Liver (tissue), 9 donors: ENCODE results near the gene NCAPD2. TPM values are rescaled to one million over a fixed set of nuclear protein-coding genes. Genes with fewer than 3 reads are reported as not detected.

ENCODE experiments used
- DNase-seq: peaks from one replicate; pipeline ENCODE4 v3.0.0-alpha.2; 2017; ENCODE audit warnings: low spot score
- H3K27ac ChIP-seq, 2 donors: one replicate each; pipeline ENCODE4 v1.7.0; 2013; ENCODE audit warnings: inconsistent platforms in 2 of 2, low read length in 2 of 2, control low read depth in 1 of 2, low read depth in 1 of 2, mild to moderate bottlenecking in 1 of 2
- H3K27me3 ChIP-seq, 4 donors: one replicate each; pipeline versions ENCODE4 v1.6.1 to v1.7.0; 2013; ENCODE audit warnings: low read length in 3 of 4, inconsistent platforms in 1 of 4, mild to moderate bottlenecking in 1 of 4, moderate library complexity in 1 of 4; ENCODE audit not compliant: control insufficient read depth in 4 of 4, insufficient read depth in 4 of 4
- H3K36me3 ChIP-seq, 4 donors: one replicate each; pipeline versions ENCODE4 v1.6.1 to v1.7.0; 2013; ENCODE audit warnings: low read length in 3 of 4, mild to moderate bottlenecking in 3 of 4, low read depth in 1 of 4, moderate library complexity in 1 of 4; ENCODE audit not compliant: control insufficient read depth in 4 of 4, insufficient read depth in 3 of 4
- H3K4me1 ChIP-seq, 4 donors: one replicate each; pipeline versions ENCODE4 v1.6.1 to v1.7.0; 2013; ENCODE audit warnings: low read length in 3 of 4, mild to moderate bottlenecking in 3 of 4, moderate library complexity in 1 of 4; ENCODE audit not compliant: control insufficient read depth in 4 of 4, insufficient read depth in 4 of 4
- H3K4me3 ChIP-seq, 3 donors: one replicate each; pipeline versions ENCODE4 v1.6.1 to v1.7.0; 2013; ENCODE audit warnings: low read length in 3 of 3, control low read depth in 1 of 3, low read depth in 1 of 3, mild to moderate bottlenecking in 1 of 3
- H3K9ac ChIP-seq, 2 donors: one replicate each; pipeline ENCODE4 v1.7.0; 2013; ENCODE audit warnings: low read length in 2 of 2, mild to moderate bottlenecking in 2 of 2, moderate library complexity in 2 of 2, control low read depth in 1 of 2, low read depth in 1 of 2
- H3K9me3 ChIP-seq, 4 donors: one replicate each; pipeline versions ENCODE4 v1.6.1 to v1.7.0; 2013; ENCODE audit warnings: low read length in 3 of 4; ENCODE audit not compliant: control insufficient read depth in 4 of 4
- ATF3 ChIP-seq: IDR thresholded peaks from 2 replicates; pipeline ENCODE4 v1.6.1; 2016; ENCODE audit warnings: antibody characterized with exemption
- EGR1 ChIP-seq, 2 donors: IDR thresholded peaks; 2 replicates each; pipeline ENCODE4 v1.6.1; 2016 to 2018; ENCODE audit warnings: antibody characterized with exemption in 2 of 2, low read depth in 2 of 2
- FOXA1 ChIP-seq: IDR thresholded peaks from 2 replicates; pipeline ENCODE4 v1.6.1; 2016; ENCODE audit warnings: antibody characterized with exemption
- FOXA2 ChIP-seq: IDR thresholded peaks from 2 replicates; pipeline ENCODE4 v1.6.1; 2016; ENCODE audit warnings: antibody characterized with exemption
- GABPA ChIP-seq, 2 donors: IDR thresholded peaks in 1 of 2; conservative IDR thresholded peaks in 1 of 2; 2 replicates each; pipeline ENCODE4 v1.6.1; 2016; ENCODE audit warnings: antibody characterized with exemption in 2 of 2, mild to moderate bottlenecking in 1 of 2, moderate library complexity in 1 of 2
- HNF4A ChIP-seq, 2 donors: conservative IDR thresholded peaks; 2 replicates each; pipeline ENCODE4 v1.6.1; 2016; ENCODE audit warnings: antibody characterized with exemption in 2 of 2, mild to moderate bottlenecking in 2 of 2
- HNF4G ChIP-seq: IDR thresholded peaks from 2 replicates; pipeline ENCODE4 v1.6.1; 2016; ENCODE audit warnings: antibody characterized with exemption
- JUND ChIP-seq, 2 donors: IDR thresholded peaks; 2 replicates each; pipeline ENCODE4 v1.6.1; 2016; ENCODE audit warnings: antibody characterized with exemption in 2 of 2
- NR2F2 ChIP-seq: IDR thresholded peaks from 2 replicates; pipeline ENCODE4 v1.6.1; 2016; ENCODE audit warnings: antibody characterized with exemption
- RAD21 ChIP-seq, 2 donors: IDR thresholded peaks; 2 replicates each; pipeline ENCODE4 v1.6.1; 2016; ENCODE audit warnings: antibody characterized with exemption in 2 of 2, mild to moderate bottlenecking in 2 of 2
- RXRA ChIP-seq, 2 donors: IDR thresholded peaks; 2 replicates each; pipeline ENCODE4 v1.6.1; 2017 to 2018; ENCODE audit warnings: antibody characterized with exemption in 2 of 2, mild to moderate bottlenecking in 1 of 2
- SP1 ChIP-seq: IDR thresholded peaks from 2 replicates; pipeline ENCODE4 v1.6.1; 2018; ENCODE audit warnings: antibody characterized with exemption, mild to moderate bottlenecking
- TAF1 ChIP-seq: conservative IDR thresholded peaks from 2 replicates; pipeline ENCODE4 v1.6.1; 2016; ENCODE audit warnings: antibody characterized with exemption, mild to moderate bottlenecking
- YY1 ChIP-seq: IDR thresholded peaks from 2 replicates; pipeline ENCODE4 v1.6.1; 2016; ENCODE audit warnings: antibody characterized with exemption, mild to moderate bottlenecking
- WGBS: extraction: QIAGEN DNeasy Blood & Tissue Kit; methylation state at CpG from one replicate; pipeline ENCODE4 v1.1.7; 2013; 5-methylcytosine and 5-hydroxymethylcytosine counted together
- polyA plus RNA-seq, 2 donors: library from polyadenylated mRNA; stranded (reverse) in 1 of 2; unstranded in 1 of 2; fragments of 200-250 nt in 1 of 2; fragments of >200 nt in 1 of 2; fragmentation: Nextera tagmentation in 1 of 2; extraction: Ambion mirVana in 1 of 2; gene quantifications; one replicate each; pipeline versions ENCODE4 v1.2.1 to v1.2.3, GENCODE V29; 2013 to 2015
- total RNA-seq, 2 donors: library from RNA; depleted of rRNA; stranded (reverse); fragments of >200 nt; gene quantifications; one replicate each; pipeline ENCODE4 v1.2.3, GENCODE V29; 2014
- TF ChIP-seq, protein P1 (sequence below): fragments of 150-350 bp; IDR thresholded peaks from 2 replicates; pipeline ENCODE4 v1.5.1; 2017; ENCODE audit warnings: improper control_type of control experiment, low read depth, low read length; ENCODE audit not compliant: missing input control
- TF ChIP-seq, protein P2 (sequence below): IDR thresholded peaks from 2 replicates; pipeline ENCODE4 v1.6.1; 2016; ENCODE audit warnings: antibody characterized with exemption
- TF ChIP-seq, protein P3 (sequence below): IDR thresholded peaks from 2 replicates; pipeline ENCODE4 v1.6.1; 2016; ENCODE audit warnings: antibody characterized with exemption, mild to moderate bottlenecking
- TF ChIP-seq, protein P4 (sequence below): IDR thresholded peaks from 2 replicates; pipeline ENCODE4 v1.6.1; 2016; ENCODE audit warnings: antibody characterized with exemption
- donor health status: healthy.
- donor health status: healthy.
- donor health status: healthy.
- donor health status: healthy.
- donor health status: healthy.

The NCAPD2 gene
- total and polyA plus RNA-seq, 4 donors, result 2.0 to 55.1 (median 7.4) TPM

DNA sequence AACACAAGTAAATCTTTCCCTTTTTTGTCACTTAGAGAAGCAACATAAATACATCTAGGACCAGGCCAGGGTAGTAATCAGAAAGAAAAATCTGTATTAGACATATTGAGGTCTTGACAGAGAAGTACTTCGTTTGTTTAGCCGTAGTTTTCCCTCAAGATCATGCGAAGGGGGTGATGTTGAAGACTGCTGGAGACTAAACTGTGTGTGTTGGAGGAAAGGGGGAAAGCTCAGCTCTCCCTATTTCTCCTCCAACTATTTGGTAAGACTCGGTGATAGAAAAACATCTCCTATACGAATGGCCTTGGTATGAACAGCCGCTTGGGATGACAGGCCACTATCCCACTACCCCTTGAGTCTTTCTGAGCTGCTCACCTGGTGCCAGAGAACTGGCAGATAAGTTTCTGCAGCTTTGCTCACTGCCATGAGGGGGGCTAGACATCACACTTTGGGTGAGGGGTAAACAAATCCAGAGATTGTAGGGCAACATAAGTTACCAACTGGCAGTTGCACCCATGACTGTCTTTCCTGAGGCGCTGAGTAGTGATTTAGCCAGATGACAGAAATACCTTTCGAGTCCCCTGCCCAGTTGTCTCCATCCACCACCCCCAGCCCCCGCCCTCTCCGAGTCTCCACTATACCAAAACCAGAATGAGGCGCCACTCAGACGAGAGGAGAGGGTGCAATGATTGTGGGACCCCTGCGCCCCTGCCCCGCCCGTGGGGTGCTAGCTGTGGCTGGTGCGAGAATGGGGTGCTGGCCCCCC is 24.1 kb upstream of the NCAPD2 start:
- no peak for DNase-seq
- H3K4me1 ChIP-seq, result peaks cover 10 to 32% (median 20%) of the 10 kb centered on the region in 4 donors
- H3K36me3 ChIP-seq, result peaks cover 2 to 4% (median 3%) of the 10 kb centered on the region in 4 donors
- H3K27me3 ChIP-seq, result no peaks in the 10 kb centered on the region
- TF ChIP-seq EGR1 (IDR thresholded peaks at IDR 0.05; ENCODE audit: low read depth in 2 of 2), result no peak
- TF ChIP-seq FOXA2, result no peak
- TF ChIP-seq GABPA (IDR thresholded peaks at IDR 0.05 in 1 of 2, conservative IDR thresholded peaks at IDR 0.05 in 1 of 2), result no peak
- TF ChIP-seq JUND (IDR thresholded peaks at IDR 0.05), result no peak
- TF ChIP-seq SP1, result no peak
- no peak for TF ChIP-seq ATF3
- no peak for TF ChIP-seq YY1
- peak overlapping the region; percentile 86 to 90 for H3K27ac ChIP-seq
- peak overlapping the region; percentile 30 to 82 for H3K9ac ChIP-seq
- no peaks in the 10 kb centered on the region for H3K9me3 ChIP-seq
- WGBS, result 26% methylated on average over 16 of the region's 16 CpGs
- H3K4me3 ChIP-seq, result peak overlapping the region; percentile 77 to 90 (median 78)

- H3K4me1 ChIP-seq, result peaks cover 10 to 32% (median 20%) of the 10 kb centered on the region in 4 donors
- H3K27me3 ChIP-seq, result no peaks in the 10 kb centered on the region
- TF ChIP-seq TAF1 (peak; percentile 95), RAD21 (IDR thresholded peaks at IDR 0.05) (no peak), ATF3 (peak; percentile 56), NR2F2 (no peak), SP1 (peak; percentile 96), FOXA1 (peak; percentile 55), GABPA (IDR thresholded peaks at IDR 0.05 in 1 of 2, conservative IDR thresholded peaks at IDR 0.05 in 1 of 2) (peak in 1 of 2 donors; percentile 79), RXRA (IDR thresholded peaks at IDR 0.05) (peak; percentile 49 to 64), EGR1 (IDR thresholded peaks at IDR 0.05; ENCODE audit: low read depth in 2 of 2) (peak in 1 of 2 donors; percentile 45), YY1 (peak; percentile 90), HNF4A (conservative IDR thresholded peaks at IDR 0.05) (peak; percentile 33 to 41), HNF4G (no peak), JUND (IDR thresholded peaks at IDR 0.05) (peak in 1 of 2 donors; percentile 13), FOXA2 (peak; percentile 21)
- TF ChIP-seq, protein P1, sequence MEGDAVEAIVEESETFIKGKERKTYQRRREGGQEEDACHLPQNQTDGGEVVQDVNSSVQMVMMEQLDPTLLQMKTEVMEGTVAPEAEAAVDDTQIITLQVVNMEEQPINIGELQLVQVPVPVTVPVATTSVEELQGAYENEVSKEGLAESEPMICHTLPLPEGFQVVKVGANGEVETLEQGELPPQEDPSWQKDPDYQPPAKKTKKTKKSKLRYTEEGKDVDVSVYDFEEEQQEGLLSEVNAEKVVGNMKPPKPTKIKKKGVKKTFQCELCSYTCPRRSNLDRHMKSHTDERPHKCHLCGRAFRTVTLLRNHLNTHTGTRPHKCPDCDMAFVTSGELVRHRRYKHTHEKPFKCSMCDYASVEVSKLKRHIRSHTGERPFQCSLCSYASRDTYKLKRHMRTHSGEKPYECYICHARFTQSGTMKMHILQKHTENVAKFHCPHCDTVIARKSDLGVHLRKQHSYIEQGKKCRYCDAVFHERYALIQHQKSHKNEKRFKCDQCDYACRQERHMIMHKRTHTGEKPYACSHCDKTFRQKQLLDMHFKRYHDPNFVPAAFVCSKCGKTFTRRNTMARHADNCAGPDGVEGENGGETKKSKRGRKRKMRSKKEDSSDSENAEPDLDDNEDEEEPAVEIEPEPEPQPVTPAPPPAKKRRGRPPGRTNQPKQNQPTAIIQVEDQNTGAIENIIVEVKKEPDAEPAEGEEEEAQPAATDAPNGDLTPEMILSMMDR, result peak; percentile 21
- TF ChIP-seq, protein P2, sequence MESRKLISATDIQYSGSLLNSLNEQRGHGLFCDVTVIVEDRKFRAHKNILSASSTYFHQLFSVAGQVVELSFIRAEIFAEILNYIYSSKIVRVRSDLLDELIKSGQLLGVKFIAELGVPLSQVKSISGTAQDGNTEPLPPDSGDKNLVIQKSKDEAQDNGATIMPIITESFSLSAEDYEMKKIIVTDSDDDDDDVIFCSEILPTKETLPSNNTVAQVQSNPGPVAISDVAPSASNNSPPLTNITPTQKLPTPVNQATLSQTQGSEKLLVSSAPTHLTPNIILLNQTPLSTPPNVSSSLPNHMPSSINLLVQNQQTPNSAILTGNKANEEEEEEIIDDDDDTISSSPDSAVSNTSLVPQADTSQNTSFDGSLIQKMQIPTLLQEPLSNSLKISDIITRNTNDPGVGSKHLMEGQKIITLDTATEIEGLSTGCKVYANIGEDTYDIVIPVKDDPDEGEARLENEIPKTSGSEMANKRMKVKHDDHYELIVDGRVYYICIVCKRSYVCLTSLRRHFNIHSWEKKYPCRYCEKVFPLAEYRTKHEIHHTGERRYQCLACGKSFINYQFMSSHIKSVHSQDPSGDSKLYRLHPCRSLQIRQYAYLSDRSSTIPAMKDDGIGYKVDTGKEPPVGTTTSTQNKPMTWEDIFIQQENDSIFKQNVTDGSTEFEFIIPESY, result no peak
- TF ChIP-seq, protein P3, sequence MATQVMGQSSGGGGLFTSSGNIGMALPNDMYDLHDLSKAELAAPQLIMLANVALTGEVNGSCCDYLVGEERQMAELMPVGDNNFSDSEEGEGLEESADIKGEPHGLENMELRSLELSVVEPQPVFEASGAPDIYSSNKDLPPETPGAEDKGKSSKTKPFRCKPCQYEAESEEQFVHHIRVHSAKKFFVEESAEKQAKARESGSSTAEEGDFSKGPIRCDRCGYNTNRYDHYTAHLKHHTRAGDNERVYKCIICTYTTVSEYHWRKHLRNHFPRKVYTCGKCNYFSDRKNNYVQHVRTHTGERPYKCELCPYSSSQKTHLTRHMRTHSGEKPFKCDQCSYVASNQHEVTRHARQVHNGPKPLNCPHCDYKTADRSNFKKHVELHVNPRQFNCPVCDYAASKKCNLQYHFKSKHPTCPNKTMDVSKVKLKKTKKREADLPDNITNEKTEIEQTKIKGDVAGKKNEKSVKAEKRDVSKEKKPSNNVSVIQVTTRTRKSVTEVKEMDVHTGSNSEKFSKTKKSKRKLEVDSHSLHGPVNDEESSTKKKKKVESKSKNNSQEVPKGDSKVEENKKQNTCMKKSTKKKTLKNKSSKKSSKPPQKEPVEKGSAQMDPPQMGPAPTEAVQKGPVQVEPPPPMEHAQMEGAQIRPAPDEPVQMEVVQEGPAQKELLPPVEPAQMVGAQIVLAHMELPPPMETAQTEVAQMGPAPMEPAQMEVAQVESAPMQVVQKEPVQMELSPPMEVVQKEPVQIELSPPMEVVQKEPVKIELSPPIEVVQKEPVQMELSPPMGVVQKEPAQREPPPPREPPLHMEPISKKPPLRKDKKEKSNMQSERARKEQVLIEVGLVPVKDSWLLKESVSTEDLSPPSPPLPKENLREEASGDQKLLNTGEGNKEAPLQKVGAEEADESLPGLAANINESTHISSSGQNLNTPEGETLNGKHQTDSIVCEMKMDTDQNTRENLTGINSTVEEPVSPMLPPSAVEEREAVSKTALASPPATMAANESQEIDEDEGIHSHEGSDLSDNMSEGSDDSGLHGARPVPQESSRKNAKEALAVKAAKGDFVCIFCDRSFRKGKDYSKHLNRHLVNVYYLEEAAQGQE, result peak; percentile 94
- TF ChIP-seq, protein P4, sequence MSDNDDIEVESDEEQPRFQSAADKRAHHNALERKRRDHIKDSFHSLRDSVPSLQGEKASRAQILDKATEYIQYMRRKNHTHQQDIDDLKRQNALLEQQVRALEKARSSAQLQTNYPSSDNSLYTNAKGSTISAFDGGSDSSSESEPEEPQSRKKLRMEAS, result peak; percentile 48
- DNase-seq, result peak; percentile 97
- under 1% methylated on average over 69 of the region's 69 CpGs for WGBS
- peak within 1 kb of the TSS; percentile 30 to 82 for H3K9ac ChIP-seq
- peak within 1 kb of the TSS; percentile 86 to 90 for H3K27ac ChIP-seq
- peaks cover 0 to 2% (median 0%) of the 10 kb centered on the region in 4 donors for H3K36me3 ChIP-seq
- H3K4me3 ChIP-seq, result peak within 1 kb of the TSS; percentile 77 to 90 (median 78)
- H3K9me3 ChIP-seq, result no peaks in the 10 kb centered on the region
These were observed 23.3 kb upstream of the NCAPD2 start, which contains the start of gene VAMP1 for GRCh38 chr12:6470375-6471163. VAMP1 (minus strand) TSS chr12:6470677; CDS start chr12:6470531, 146 bp downstream.
